ENCODE data around the gene MPST.

The MPST gene

DNA sequence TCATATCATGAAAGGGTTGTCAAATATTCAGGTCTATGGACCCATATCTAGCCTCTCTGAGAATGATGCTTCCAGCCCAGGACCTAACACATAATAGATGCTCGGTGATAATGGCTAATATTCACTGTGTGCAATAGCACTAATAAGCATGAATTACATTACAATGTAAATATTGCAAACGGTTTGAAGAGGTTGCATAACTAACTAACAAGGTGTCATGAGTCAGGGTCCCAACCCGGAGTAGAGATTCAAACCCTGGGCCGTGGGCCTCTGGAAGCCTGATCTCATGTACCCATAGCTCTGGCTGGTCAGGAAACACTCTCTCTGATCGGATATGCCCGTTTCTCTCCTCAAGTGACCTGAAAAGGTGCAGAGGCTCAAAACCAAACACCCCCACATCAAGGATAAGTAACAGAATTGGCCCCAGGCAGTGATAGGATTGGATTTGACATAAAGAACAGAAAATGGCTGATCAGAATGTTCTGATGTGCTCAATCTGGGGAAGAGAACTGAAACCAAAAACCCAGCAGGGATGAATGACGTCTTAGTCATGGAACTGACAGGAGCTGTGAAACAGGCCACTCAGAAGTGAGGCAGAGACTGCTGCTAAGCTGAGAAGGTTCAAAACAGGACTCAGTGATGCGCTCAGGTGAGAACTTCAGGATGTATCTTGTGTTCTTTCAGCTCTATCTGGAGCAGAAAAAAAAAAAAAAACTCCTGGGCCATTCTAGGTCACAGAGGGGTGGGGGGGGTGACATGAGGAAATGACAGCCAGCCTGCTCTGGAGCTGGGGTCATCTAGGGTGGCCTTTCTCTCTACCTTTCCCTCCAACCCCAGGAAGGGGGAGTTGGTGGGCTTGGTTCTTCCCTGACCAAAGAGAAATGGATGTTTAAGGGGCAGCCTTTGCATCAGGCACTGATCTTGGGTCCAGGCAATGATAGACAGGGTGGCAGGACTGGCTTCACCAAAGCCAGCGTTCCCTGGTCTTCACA is 25.4 kb downstream of the MPST start:
- no peak for DNase-seq (ENCODE audit: low read depth in 2 of 2)

DNA sequence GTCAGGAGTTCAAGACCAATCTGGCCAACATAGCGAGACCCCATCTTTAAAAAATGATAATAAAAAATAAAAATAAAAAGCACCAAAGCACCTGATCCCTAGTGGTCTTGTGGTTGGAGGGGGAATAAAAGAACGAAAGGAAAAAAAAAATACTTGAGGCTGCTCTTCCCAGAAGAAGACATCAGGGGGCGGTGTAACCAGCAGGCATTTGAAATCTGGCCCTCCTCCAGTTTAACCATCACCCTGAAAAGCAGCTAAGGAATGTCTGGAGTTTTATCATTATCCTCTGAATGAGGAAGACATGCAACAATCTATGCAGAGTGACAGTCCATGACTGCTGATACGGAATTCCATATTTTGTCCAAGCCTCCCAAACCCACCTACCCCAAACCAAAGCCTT is 26.4 kb downstream of the MPST start:
- peak; percentile 30 to 33 for DNase-seq (ENCODE audit: low read depth in 2 of 2)

DNA sequence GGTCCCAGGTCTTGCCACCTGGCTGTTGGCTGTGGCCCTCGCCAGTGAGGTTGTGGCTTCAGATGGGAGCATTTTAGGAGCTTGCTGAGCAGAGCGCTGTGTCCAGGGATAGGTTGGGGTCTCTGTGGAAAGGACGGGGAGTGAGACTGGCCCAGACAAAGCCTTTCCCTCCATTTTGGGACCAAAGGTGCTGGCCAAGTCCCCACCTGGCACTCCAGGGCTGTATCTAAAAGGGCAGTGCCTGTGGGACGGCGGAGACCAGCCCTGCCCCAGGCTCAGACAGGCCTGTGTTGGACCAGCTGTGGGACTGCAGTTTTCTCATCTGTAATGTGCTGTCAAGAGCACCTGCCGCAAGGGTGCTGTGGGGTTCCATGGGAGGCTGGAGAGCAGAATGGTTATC is 27.0 kb downstream of the MPST start:
- DNase-seq (ENCODE audit: low read depth in 2 of 2), result no peak

GRCh38 chr22:37047006-37047405 is 27.5 kb downstream of the MPST start:
- DNase-seq (ENCODE audit: low read depth in 2 of 2), result no peak

GRCh38 chr22:37048133-37048532 is 28.6 kb downstream of the MPST start:
- no peak for DNase-seq (ENCODE audit: low read depth in 2 of 2)

- DNase-seq (ENCODE audit: low read depth in 2 of 2), result no peak
These were observed 29.7 kb downstream of the MPST start for GRCh38 chr22:37049224-37049623.

DNA sequence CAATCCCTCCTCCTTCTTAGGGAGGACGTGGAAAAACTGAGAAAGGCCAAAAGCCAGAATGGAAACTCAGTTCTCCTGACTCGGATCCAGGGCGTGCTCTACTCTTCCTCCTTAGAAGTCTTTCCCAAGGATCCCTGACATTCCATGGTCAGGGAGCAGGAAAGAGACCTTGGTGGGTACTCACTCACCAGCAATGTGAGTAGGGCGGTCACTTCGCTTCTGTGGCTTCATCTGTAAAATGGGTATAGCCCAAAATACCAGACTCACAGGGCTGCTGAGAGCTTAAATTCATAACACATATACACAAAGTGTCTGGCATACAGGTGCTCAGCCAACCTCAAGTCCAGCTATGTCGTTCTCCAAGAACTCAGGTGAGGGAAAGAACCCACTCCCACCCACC is 31.4 kb downstream of the MPST start:
- DNase-seq (ENCODE audit: low read depth in 2 of 2), result no peak

GRCh38 chr22:37051391-37052385 is 32.1 kb downstream of the MPST start, which contains the start of gene KCTD17:
TSS of gene KCTD17 (plus strand) at chr22:37051742. CDS start at chr22:37051761, 19 bp downstream.
- DNase-seq (ENCODE audit: low read depth in 2 of 2), result peak; percentile 20 to 34

- DNase-seq (ENCODE audit: low read depth in 2 of 2), result no peak
These were observed 33.1 kb downstream of the MPST start for GRCh38 chr22:37052386-37053309.

- DNase-seq (ENCODE audit: low read depth in 2 of 2), result no peak
These were observed 33.9 kb downstream of the MPST start for GRCh38 chr22:37053310-37054055.

- DNase-seq (ENCODE audit: low read depth in 2 of 2), result no peak
These were observed 34.5 kb downstream of the MPST start for GRCh38 chr22:37054056-37054395.

DNA sequence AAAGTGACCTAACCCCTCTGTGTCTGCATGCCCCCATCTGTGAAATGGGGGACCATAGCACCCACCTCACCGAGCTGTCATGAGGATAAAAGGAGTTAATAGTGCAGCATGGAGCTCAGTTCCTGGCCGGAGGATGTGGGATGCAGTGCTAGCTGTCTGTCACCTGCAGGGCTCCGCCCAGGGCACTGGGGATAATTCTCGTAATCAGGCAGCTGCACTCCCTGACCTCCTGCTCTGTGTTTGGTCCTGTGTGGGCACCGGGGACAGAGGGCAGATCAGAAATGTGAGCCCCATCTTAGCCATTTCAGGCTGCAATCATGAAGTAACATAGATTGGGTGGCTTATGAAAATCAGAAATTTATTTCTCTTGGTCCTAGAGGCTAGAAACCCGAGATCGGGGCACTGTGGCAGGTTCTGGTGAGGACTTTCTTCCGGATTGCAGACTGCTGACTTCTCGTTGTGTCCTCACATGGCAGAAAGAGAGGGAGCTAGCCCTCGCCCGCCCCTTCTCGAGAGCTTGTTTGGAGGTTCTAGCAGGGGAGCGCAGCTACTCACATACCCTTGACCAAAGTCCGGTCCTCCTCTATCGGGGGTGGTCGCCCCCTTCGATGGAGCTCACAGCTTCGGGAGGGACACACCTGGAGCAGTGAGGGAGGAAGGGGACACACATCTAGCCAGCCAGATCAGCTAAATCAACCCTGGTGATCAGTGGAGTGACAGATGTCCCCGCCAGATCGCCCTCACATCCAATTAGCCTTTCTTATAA is 35.2 kb downstream of the MPST start:
- DNase-seq (ENCODE audit: low read depth in 2 of 2), result no peak

DNA sequence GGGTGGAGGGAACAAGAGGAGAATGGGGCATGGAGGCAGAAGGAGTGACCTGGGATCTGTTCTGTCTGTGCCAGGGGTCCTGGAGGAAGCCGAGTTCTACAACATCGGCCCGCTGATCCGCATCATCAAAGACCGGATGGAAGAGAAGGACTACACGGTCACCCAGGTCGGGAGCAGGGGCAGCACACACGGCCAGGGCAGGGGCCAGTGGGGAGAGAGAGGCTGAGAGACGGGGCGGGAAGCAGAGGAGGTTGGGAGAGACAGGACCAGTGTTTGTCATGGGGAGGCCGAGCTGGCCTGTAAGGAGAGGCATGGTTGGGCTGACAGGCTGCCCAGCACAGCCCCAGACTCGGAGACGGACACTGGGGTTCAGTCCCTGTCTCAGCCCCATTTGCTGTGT is 36.7 kb downstream of the MPST start:
- no peak for DNase-seq (ENCODE audit: low read depth in 2 of 2)

DNA sequence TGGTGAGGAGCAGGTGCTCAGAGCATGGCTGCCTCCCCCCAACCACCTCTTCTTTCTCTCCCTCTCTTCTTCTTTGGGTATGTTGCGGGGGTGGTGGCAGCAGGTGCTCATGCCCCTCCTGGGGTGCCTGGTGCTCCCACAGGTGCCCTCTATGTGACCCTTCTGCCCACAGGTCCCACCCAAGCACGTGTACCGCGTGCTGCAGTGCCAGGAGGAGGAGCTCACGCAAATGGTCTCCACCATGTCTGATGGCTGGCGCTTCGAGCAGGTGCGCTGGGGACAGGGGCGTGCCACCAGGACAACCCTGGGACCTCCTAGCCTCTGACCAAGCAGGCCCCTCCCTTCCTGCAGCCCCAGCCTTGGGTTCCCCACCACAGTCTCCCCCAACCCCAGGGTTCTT is 37.7 kb downstream of the MPST start:
- DNase-seq (ENCODE audit: low read depth in 2 of 2), result no peak

- no peak for DNase-seq (ENCODE audit: low read depth in 2 of 2)
These were observed 38.4 kb downstream of the MPST start for GRCh38 chr22:37057796-37058510.

- DNase-seq (ENCODE audit: low read depth in 2 of 2), result no peak
These were observed 39.6 kb downstream of the MPST start for GRCh38 chr22:37058917-37059701.

DNA sequence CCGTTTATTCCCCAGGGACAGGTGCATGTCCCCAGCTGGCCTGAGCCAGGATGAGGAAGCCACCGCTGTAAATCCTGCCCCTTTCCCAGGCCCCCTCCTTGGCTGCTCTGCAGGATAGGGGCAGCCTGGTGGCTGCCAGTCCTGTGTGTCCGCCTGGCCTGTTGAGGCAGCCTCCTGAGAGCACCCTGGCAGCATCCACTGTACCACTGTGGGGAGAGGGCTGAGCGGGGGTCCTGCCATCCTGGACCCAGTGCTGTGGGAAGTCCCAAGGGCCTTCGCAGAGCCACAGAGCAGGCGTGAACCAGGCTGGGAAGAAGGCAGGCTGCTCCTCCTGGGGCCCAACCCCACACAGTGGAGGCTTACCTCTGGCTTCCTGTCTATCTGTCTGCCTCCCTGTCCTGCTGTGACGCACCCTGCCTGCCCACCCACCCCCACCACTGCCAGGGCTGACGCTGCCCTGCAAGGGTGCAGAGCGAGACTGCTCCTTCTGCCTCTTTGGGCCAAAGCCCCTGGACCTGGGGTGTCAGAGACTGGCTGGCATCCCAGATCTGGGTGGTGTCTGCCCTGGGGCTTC is 40.4 kb downstream of the MPST start:
- no peak for DNase-seq (ENCODE audit: low read depth in 2 of 2)
